ENCODE results near the gene PSKH1. TPM values are rescaled to one million over a fixed set of nuclear protein-coding genes. Genes with fewer than 3 reads are reported as not detected.

The PSKH1 gene
- total and polyA plus RNA-seq, 9 of the 15 experiments (the other 6 are each of a cell fraction or from before 2014, with no cell fraction given) = 0.96 to 20.9 (median 9.4) TPM

DNA sequence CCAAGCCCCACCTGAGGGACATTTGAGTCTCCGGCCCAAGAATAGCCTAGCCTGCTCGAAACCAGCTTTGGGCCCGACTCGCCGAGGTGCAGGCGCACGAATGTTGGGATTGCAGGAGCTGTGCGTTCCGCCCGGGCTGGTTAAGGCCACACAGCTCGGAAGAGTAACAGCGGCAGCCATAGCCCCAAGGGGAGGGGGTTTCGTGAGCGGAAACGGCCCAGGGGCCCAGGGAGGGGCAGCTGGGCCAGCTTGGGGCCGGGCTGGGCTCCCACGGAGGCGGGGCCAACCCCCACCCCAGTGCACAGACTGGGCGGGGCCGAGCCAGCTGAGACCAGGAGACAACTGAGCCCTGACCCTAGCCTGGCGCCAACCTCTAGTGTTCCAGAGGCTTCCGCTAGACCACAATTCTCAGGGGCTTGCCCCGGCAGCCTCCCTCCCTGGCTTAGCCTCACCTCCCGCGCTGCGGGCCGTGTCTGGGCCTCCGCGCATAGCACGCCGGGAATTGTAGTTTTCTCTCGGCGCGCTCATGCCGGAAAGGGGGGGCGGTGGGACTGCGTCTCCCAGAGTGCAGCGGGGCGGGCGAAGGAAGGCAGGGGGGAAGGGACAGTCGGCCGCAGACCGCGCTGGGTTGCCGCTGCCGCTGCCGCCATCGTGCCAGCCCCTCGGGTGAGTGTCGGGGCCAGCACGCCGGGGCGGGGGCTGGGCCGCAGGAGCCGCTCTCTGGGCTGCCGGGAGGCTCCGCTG is 46.6 kb upstream of the PSKH1 start, which contains the start of gene NUTF2 (continued):
- TF ChIP-seq, protein P1, sequence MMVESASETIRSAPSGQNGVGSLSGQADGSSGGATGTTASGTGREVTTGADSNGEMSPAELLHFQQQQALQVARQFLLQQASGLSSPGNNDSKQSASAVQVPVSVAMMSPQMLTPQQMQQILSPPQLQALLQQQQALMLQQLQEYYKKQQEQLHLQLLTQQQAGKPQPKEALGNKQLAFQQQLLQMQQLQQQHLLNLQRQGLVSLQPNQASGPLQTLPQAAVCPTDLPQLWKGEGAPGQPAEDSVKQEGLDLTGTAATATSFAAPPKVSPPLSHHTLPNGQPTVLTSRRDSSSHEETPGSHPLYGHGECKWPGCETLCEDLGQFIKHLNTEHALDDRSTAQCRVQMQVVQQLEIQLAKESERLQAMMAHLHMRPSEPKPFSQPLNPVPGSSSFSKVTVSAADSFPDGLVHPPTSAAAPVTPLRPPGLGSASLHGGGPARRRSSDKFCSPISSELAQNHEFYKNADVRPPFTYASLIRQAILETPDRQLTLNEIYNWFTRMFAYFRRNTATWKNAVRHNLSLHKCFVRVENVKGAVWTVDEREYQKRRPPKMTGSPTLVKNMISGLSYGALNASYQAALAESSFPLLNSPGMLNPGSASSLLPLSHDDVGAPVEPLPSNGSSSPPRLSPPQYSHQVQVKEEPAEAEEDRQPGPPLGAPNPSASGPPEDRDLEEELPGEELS (CRISPR knock-in tag; IDR thresholded peaks at IDR 0.05; ENCODE audit: borderline replicate concordance) = 0 out of 2 replicates have a peak, but pooled peaks have one; percentile 31
- TF ChIP-seq ZNF217 (CRISPR knock-in tag; IDR thresholded peaks at IDR 0.05) = no peak
- peak; percentile 88 for TF ChIP-seq MAX (CRISPR knock-in tag; IDR thresholded peaks at IDR 0.05)
- no peak for TF ChIP-seq IFI16 (CRISPR knock-in tag; IDR thresholded peaks at IDR 0.05)
- TF ChIP-seq TAF7 (tag; IDR thresholded peaks at IDR 0.05) = no peak
- TF ChIP-seq ZNF431 (CRISPR knock-in tag; IDR thresholded peaks at IDR 0.05) = peak; percentile 80
- TF ChIP-seq PTBP1 (IDR thresholded peaks at IDR 0.05; ENCODE audit: low read depth, low read length) = no peak
- TF ChIP-seq CBX5 (IDR thresholded peaks at IDR 0.05; ENCODE audit: borderline replicate concordance, low read depth) = 0 out of 2 replicates have a peak, but pooled peaks have one; percentile 23
- TF ChIP-seq, protein P2, sequence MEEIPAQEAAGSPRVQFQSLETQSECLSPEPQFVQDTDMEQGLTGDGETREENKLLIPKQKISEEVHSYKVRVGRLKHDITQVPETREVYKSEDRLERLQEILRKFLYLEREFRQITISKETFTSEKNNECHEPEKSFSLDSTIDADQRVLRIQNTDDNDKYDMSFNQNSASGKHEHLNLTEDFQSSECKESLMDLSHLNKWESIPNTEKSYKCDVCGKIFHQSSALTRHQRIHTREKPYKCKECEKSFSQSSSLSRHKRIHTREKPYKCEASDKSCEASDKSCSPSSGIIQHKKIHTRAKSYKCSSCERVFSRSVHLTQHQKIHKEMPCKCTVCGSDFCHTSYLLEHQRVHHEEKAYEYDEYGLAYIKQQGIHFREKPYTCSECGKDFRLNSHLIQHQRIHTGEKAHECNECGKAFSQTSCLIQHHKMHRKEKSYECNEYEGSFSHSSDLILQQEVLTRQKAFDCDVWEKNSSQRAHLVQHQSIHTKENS (CRISPR knock-in tag; IDR thresholded peaks at IDR 0.05) = no peak
- peak; percentile 48; the same call in 1 of the 2 replicates for TF ChIP-seq KLF1 (tag; IDR thresholded peaks at IDR 0.05)
- TF ChIP-seq KLF6 (CRISPR knock-in tag; IDR thresholded peaks at IDR 0.05; ENCODE audit: borderline replicate concordance) = peak; percentile 17; the same call in 1 of the 2 replicates
- TF ChIP-seq HNRNPUL1 (IDR thresholded peaks at IDR 0.05; ENCODE audit: low read length) = no peak
- no peak for TF ChIP-seq SIRT6 (IDR thresholded peaks at IDR 0.05; ENCODE audit: low read depth, low read length)
- no peak for TF ChIP-seq SRSF3 (IDR thresholded peaks at IDR 0.05; ENCODE audit: insufficient read depth, low read length)
- no peak for TF ChIP-seq MEF2A (IDR thresholded peaks at IDR 0.05; ENCODE audit: control insufficient read depth, low read depth, low read length)
- TF ChIP-seq, protein P3, sequence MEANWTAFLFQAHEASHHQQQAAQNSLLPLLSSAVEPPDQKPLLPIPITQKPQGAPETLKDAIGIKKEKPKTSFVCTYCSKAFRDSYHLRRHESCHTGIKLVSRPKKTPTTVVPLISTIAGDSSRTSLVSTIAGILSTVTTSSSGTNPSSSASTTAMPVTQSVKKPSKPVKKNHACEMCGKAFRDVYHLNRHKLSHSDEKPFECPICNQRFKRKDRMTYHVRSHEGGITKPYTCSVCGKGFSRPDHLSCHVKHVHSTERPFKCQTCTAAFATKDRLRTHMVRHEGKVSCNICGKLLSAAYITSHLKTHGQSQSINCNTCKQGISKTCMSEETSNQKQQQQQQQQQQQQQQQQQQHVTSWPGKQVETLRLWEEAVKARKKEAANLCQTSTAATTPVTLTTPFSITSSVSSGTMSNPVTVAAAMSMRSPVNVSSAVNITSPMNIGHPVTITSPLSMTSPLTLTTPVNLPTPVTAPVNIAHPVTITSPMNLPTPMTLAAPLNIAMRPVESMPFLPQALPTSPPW (CRISPR knock-in tag; IDR thresholded peaks at IDR 0.05) = peak; percentile 99
- TF ChIP-seq, protein P4, sequence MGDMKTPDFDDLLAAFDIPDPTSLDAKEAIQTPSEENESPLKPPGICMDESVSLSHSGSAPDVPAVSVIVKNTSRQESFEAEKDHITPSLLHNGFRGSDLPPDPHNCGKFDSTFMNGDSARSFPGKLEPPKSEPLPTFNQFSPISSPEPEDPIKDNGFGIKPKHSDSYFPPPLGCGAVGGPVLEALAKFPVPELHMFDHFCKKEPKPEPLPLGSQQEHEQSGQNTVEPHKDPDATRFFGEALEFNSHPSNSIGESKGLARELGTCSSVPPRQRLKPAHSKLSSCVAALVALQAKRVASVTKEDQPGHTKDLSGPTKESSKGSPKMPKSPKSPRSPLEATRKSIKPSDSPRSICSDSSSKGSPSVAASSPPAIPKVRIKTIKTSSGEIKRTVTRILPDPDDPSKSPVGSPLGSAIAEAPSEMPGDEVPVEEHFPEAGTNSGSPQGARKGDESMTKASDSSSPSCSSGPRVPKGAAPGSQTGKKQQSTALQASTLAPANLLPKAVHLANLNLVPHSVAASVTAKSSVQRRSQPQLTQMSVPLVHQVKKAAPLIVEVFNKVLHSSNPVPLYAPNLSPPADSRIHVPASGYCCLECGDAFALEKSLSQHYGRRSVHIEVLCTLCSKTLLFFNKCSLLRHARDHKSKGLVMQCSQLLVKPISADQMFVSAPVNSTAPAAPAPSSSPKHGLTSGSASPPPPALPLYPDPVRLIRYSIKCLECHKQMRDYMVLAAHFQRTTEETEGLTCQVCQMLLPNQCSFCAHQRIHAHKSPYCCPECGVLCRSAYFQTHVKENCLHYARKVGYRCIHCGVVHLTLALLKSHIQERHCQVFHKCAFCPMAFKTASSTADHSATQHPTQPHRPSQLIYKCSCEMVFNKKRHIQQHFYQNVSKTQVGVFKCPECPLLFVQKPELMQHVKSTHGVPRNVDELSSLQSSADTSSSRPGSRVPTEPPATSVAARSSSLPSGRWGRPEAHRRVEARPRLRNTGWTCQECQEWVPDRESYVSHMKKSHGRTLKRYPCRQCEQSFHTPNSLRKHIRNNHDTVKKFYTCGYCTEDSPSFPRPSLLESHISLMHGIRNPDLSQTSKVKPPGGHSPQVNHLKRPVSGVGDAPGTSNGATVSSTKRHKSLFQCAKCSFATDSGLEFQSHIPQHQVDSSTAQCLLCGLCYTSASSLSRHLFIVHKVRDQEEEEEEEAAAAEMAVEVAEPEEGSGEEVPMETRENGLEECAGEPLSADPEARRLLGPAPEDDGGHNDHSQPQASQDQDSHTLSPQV (IDR thresholded peaks at IDR 0.05) = peak; percentile 85
- TF ChIP-seq ZKSCAN1 (IDR thresholded peaks at IDR 0.05; ENCODE audit: low read depth, low read length) = peak; percentile 17; the same call in 1 of the 2 replicates
- no peak for TF ChIP-seq ZNF436 (CRISPR knock-in tag; IDR thresholded peaks at IDR 0.05)
